K562 (cell line): ENCODE data around the gene AHCYL2. TPM values are rescaled to one million over a fixed set of nuclear protein-coding genes. Genes with fewer than 3 reads are reported as not detected.
A peak's percentile ranks its signal among the peaks of the same experiment; 100 is the strongest.

Source experiments
- ATAC-seq: fragments of 200-7000 bp; cut with Tn5 transposase; 3 replicates; pipeline ENCODE4 v1.9.1; 2020; ENCODE audit warnings: moderate library complexity
- BruUV-seq: library from RNA; stranded (reverse); fragments of 400-500 nt; replicated peaks from 2 replicates; lab custom pipeline; 2021; lab: Mats Ljungman, UMichigan
- CTCF ChIA-PET: fragments of 300-600 bp; formaldehyde crosslinking; extraction: SDS; loops from one replicate; lab custom pipeline; 2021; ENCODE audit warnings: low intra/inter-chr PET ratio; lab: Yijun Ruan, JAX
- POLR2A ChIA-PET: fragments of 300-600, 350-650 bp; sonication (Branson Sonifier 250); formaldehyde crosslinking; extraction: SDS; loops from one replicate; lab custom pipeline; 2021; ENCODE audit warnings: antibody characterized with exemption, inconsistent platforms; lab: Yijun Ruan, JAX
- DNase-seq, 4 experiments: peaks; one replicate each; pipeline versions ENCODE4 v3.0.0 to v3.0.0-alpha.2; 2011 to 2018; ENCODE audit warnings: low spot score in 3 of 4, mixed read lengths in 3 of 4; ENCODE audit errors: extremely low read depth in 1 of 4
- FAIRE-seq: peaks from 2 replicates; lab custom pipeline; 2011; peaks lifted over from hg19 to GRCh38; lab: Jason Lieb, UNC
- H2AFZ ChIP-seq: 2 replicates; pipeline ENCODE4 v1.6.0; 2011; ENCODE audit warnings: low read depth, low read length, control low read depth, inconsistent platforms
- H3K27ac ChIP-seq: fragments of 200-600 bp; 3 replicates; pipeline ENCODE4 v1.8.0; 2011; ENCODE audit warnings: low read depth, mild to moderate bottlenecking, control low read depth, inconsistent platforms, low read length, moderate library complexity, mixed read lengths; ENCODE audit errors: extremely low read depth
- H3K27me3 ChIP-seq, 2 experiments: fragments of 300-600 bp in 1 of 2; 2 replicates in 1 of 2; 3 replicates in 1 of 2; pipeline versions ENCODE4 v1.6.0 to v1.8.0; 2011; ENCODE audit warnings: inconsistent platforms in 2 of 2, low read length in 2 of 2, mild to moderate bottlenecking in 1 of 2, mixed read lengths in 1 of 2, moderate library complexity in 1 of 2; ENCODE audit not compliant: control insufficient read depth in 2 of 2, insufficient read depth in 2 of 2
- H3K36me3 ChIP-seq: fragments of 300-600 bp; 3 replicates; pipeline ENCODE4 v1.8.0; 2011; ENCODE audit warnings: mild to moderate bottlenecking, low read length, inconsistent platforms; ENCODE audit not compliant: control insufficient read depth, insufficient read depth
- H3K4me1 ChIP-seq, 2 experiments: fragments of 200-600 bp in 1 of 2; replicated peaks in 1 of 2; 2 replicates in 1 of 2; 3 replicates in 1 of 2; pipeline versions ENCODE4 v1.5.1 to v1.8.0; 2011; ENCODE audit warnings: inconsistent platforms in 2 of 2, low read length in 2 of 2, mild to moderate bottlenecking in 1 of 2, mixed read lengths in 1 of 2, moderate library complexity in 1 of 2; ENCODE audit not compliant: control insufficient read depth in 2 of 2, insufficient read depth in 2 of 2
- H3K4me2 ChIP-seq: 2 replicates; pipeline ENCODE4 v1.6.1; 2011; ENCODE audit warnings: low read length, control low read depth, inconsistent platforms, mixed read lengths; ENCODE audit not compliant: insufficient read depth
- H3K4me3 ChIP-seq: fragments of 200-600 bp; sonication (generic), shearing (Covaris generic); 2 replicates; pipeline ENCODE4 v1.5.1; 2016; ENCODE audit warnings: control low read depth, inconsistent platforms
- H3K79me2 ChIP-seq: fragments of 200-600 bp; 3 replicates; pipeline ENCODE4 v1.8.0; 2011; ENCODE audit warnings: low read length, inconsistent platforms; ENCODE audit not compliant: control insufficient read depth, insufficient read depth
- H3K9ac ChIP-seq, 2 experiments: 2 replicates each; pipeline versions ENCODE4 v1.6.0 to v1.6.1; 2011; ENCODE audit warnings: low read depth in 2 of 2, low read length in 2 of 2, control low read depth in 1 of 2, inconsistent platforms in 1 of 2, mild to moderate bottlenecking in 1 of 2, mixed read lengths in 1 of 2; ENCODE audit not compliant: insufficient read depth in 1 of 2
- H3K9me1 ChIP-seq: one replicate; pipeline ENCODE4 v1.6.0; 2011; ENCODE audit warnings: inconsistent platforms, mild to moderate bottlenecking, low read length, moderate library complexity; ENCODE audit not compliant: control insufficient read depth, insufficient read depth
- H3K9me3 ChIP-seq: replicated peaks from 2 replicates; pipeline ENCODE4 v1.5.1; 2011; ENCODE audit warnings: low read depth, low read length, inconsistent platforms; ENCODE audit not compliant: control insufficient read depth, insufficient read depth
- H4K20me1 ChIP-seq: replicated peaks from 2 replicates; pipeline ENCODE4 v1.6.1; 2011; ENCODE audit warnings: low read length, inconsistent platforms, mixed read lengths; ENCODE audit not compliant: control insufficient read depth, insufficient read depth
- BRD9 ChIP-seq: fragments of 450-650 bp; IDR thresholded peaks from 2 replicates; pipeline ENCODE4 v1.6.1; 2018; ENCODE audit warnings: low read depth; ENCODE audit not compliant: partially characterized antibody
- GATAD2B ChIP-seq: fragments of 450-650 bp; IDR thresholded peaks from 2 replicates; pipeline ENCODE4 v1.6.1; 2017; ENCODE audit warnings: mild to moderate bottlenecking, borderline replicate concordance
- MAZ ChIP-seq, 2 experiments: fragments of 450-650 bp in 1 of 2; sonication (generic) in 1 of 2; formaldehyde crosslinking; IDR thresholded peaks in 1 of 2; conservative IDR thresholded peaks in 1 of 2; 2 replicates each; pipeline versions ENCODE4 v1.4.0 to v1.5.0; 2020; ENCODE audit warnings: mild to moderate bottlenecking in 1 of 2, missing genetic modification reagents in 1 of 2
- PCBP2 ChIP-seq: fragments of 200-400 bp; formaldehyde crosslinking; IDR thresholded peaks from 2 replicates; pipeline ENCODE4 v1.6.1; 2018; ENCODE audit warnings: low read length, low read depth, mild to moderate bottlenecking, moderate library complexity; ENCODE audit not compliant: poor library complexity, severe bottlenecking
- RAD51 ChIP-seq: fragments of 450-650 bp; IDR thresholded peaks from 2 replicates; pipeline ENCODE4 v1.7.1; 2016; ENCODE audit warnings: low read depth, mild to moderate bottlenecking, borderline replicate concordance
- RBFOX2 ChIP-seq: fragments of 200-400 bp; formaldehyde crosslinking; IDR thresholded peaks from 2 replicates; pipeline ENCODE4 v1.6.1; 2017; ENCODE audit warnings: low read depth, mild to moderate bottlenecking, low read length, moderate library complexity
- SP1 ChIP-seq: sonication (generic); formaldehyde crosslinking; IDR thresholded peaks from 2 replicates; pipeline ENCODE4 v1.8.1; 2022; ENCODE audit warnings: mild to moderate bottlenecking, missing genetic modification reagents
- SREBF2 ChIP-seq: sonication (generic); formaldehyde crosslinking; IDR thresholded peaks from 2 replicates; pipeline ENCODE4 v1.4.0; 2020; ENCODE audit warnings: mild to moderate bottlenecking, missing genetic modification reagents
- ZSCAN29 ChIP-seq: fragments of 450-650 bp; IDR thresholded peaks from 2 replicates; pipeline ENCODE4 v1.6.1; 2017
- WGBS: fragments of 100-300 bp; shearing (Covaris generic); methylation state at CpG from one replicate; pipeline ENCODE4 v1.1.6; 2016; ENCODE audit warnings: low coverage, mixed read lengths; ENCODE audit not compliant: insufficient coverage; ENCODE audit errors: missing lambda C conversion rate; 5-methylcytosine and 5-hydroxymethylcytosine counted together
- in situ Hi-C: fragments of 300-500 bp; cut with MboI; formaldehyde crosslinking; loops from 4 replicates; pipeline ENCODE4 v1.15.0; 2018; ENCODE audit warnings: inconsistent platforms, mixed read lengths
- intact Hi-C: fragments of 100-400 bp; cut with micrococcal nuclease; formaldehyde crosslinking; loops from 2 replicates; pipeline ENCODE4 v1.14.2; 2022
- polyA plus RNA-seq, 8 experiments: library from polyadenylated mRNA; depleted of rRNA in 4 of 8; stranded (reverse) in 5 of 8; unstranded in 3 of 8; fragments of >200 nt; fragmentation: Nextera tagmentation in 2 of 8; fragmentation: Illumina TruSeq in 1 of 8; extraction: Ambion mirVana in 2 of 8; extraction: Trizol in 1 of 8; gene quantifications; 2 replicates each; pipeline versions ENCODE4 v1.2.1 to v1.2.3, GENCODE V29; 2011 to 2014; ENCODE audit warnings: inconsistent platforms in 1 of 8, missing spikeins in 1 of 8
- total RNA-seq, 7 experiments: library from RNA; depleted of rRNA in 6 of 7; stranded (reverse); fragments of >200 nt in 6 of 7; fragmentation: Illumina TruSeq in 2 of 7; extraction: Trizol in 2 of 7; gene quantifications; 2 replicates each; pipeline versions ENCODE4 v1.2.1 to v1.2.3, GENCODE V29; 2011 to 2021; ENCODE audit warnings: low replicate concordance in 1 of 7
- TF ChIP-seq, protein P1 (sequence below): fragments of 250-450 bp; sonication (Bioruptor Pico); IDR thresholded peaks from 2 replicates; pipeline ENCODE4 v1.8.0; 2021; ENCODE audit warnings: moderate library complexity, mild to moderate bottlenecking, inconsistent platforms
- TF ChIP-seq, protein P2 (sequence below): sonication (generic); formaldehyde crosslinking; IDR thresholded peaks from 2 replicates; pipeline ENCODE4 v1.5.0; 2020; ENCODE audit warnings: missing genetic modification reagents
- TF ChIP-seq, protein P3 (sequence below): sonication (generic); formaldehyde crosslinking; IDR thresholded peaks from 2 replicates; pipeline ENCODE4 v1.9.0; 2022; ENCODE audit warnings: mild to moderate bottlenecking, missing genetic modification reagents

The AHCYL2 gene
- total and polyA plus RNA-seq, 9 of the 15 experiments (the other 6 are each of a cell fraction or from before 2014, with no cell fraction given), result 0.93 to 10.5 (median 5.2) TPM

DNA sequence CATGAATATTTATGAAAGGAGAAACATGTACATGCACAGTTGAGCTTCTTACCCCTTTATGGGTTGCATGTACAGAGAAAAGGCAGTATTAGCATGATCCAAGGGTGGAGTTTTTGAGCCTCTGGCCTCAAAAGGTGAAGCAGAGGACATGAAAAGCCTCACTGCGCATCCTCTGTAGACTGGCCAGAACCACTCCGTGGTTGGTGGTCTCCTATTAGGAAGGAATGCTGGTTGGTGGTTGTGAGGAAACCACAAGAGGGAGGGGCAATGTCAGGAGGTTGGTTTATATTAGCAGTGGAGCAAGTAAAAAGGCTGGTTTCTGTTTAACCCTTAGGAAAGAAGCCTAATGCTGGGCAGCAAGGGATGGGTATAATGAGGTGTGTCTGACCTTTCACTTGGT is 37.5 kb downstream of the AHCYL2 start (continued):
- TF ChIP-seq MAZ (CRISPR knock-in tag; conservative IDR thresholded peaks at IDR 0.05 in 1 of 2, IDR thresholded peaks at IDR 0.05 in 1 of 2), result no peak
- TF ChIP-seq PCBP2, result no peak
- no peak for TF ChIP-seq SREBF2 (CRISPR knock-in tag)
- TF ChIP-seq, protein P1, sequence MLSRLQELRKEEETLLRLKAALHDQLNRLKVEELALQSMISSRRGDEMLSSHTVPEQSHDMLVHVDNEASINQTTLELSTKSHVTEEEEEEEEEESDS, result no peak
- no peak for TF ChIP-seq SP1 (CRISPR knock-in tag)

DNA sequence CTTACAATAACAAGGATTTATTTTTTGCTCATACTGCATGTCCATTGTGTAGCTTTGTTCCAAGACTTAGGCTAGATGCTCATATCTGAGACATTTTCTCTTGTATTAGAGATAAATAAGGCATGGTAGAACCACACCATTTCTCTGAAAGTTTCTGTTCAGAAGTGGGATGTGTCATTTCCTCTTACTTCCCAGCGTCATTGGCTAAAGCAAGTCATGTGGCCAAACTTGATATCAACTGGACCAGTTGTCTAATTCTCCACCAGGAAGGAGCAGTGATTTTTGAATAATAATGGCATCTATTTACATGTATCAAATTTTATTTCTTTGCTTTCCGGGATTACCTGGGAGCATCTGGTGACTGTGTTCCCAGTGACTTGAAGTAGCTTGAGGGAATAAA is 38.3 kb downstream of the AHCYL2 start:
- DNase-seq (no peak), ATAC-seq (no peak), FAIRE-seq (no peak)
- H3K4me2 ChIP-seq, result no peak overlapping the region
- no peaks in the 10 kb centered on the region; a peak in 1 of 5 replicates for H3K4me1 ChIP-seq
- H3K9me1 ChIP-seq, result no peaks in the 10 kb centered on the region
- no peaks in the 10 kb centered on the region for H4K20me1 ChIP-seq
- 11% methylated on average over 2 of the region's 2 CpGs for WGBS
- no peak overlapping the region for H3K4me3 ChIP-seq
- H3K27me3 ChIP-seq, result no peaks in the 10 kb centered on the region; a peak in 1 of 5 replicates
- H3K27ac ChIP-seq, result no peak overlapping the region
- BruUV-seq, result no TSS peak
- POLR2A ChIA-PET, result interaction anchor here (1.0 kb wide), 1 partner anchor 191 kb away, joined by 3 read pairs; no protein-coding TSS in a partner anchor
- no peak overlapping the region for H3K9ac ChIP-seq
- no peak overlapping the region for H2AFZ ChIP-seq
- intact Hi-C loops (no loop called here), in situ Hi-C loops (no loop called here)
- CTCF ChIA-PET, result no interaction called here
- no peaks in the 10 kb centered on the region for H3K36me3 ChIP-seq
- TF ChIP-seq RAD51, result 0 out of 2 replicates have a peak, but pooled peaks have one; percentile 52
- TF ChIP-seq GATAD2B, result 0 out of 2 replicates have a peak, but pooled peaks have one; percentile 18
- TF ChIP-seq, protein P2, sequence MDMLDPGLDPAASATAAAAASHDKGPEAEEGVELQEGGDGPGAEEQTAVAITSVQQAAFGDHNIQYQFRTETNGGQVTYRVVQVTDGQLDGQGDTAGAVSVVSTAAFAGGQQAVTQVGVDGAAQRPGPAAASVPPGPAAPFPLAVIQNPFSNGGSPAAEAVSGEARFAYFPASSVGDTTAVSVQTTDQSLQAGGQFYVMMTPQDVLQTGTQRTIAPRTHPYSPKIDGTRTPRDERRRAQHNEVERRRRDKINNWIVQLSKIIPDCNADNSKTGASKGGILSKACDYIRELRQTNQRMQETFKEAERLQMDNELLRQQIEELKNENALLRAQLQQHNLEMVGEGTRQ, result peak; percentile 67
- TF ChIP-seq ZSCAN29, result no peak
- no peak for TF ChIP-seq BRD9
- TF ChIP-seq RBFOX2, result no peak
- TF ChIP-seq, protein P3, sequence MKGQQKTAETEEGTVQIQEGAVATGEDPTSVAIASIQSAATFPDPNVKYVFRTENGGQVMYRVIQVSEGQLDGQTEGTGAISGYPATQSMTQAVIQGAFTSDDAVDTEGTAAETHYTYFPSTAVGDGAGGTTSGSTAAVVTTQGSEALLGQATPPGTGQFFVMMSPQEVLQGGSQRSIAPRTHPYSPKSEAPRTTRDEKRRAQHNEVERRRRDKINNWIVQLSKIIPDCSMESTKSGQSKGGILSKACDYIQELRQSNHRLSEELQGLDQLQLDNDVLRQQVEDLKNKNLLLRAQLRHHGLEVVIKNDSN (CRISPR knock-in tag), result peak; percentile 40; the same call in 1 of the 2 replicates
- no peaks in the 10 kb centered on the region for H3K9me3 ChIP-seq
- no peaks in the 10 kb centered on the region for H3K79me2 ChIP-seq
